Mesenchymal stem cell (in vitro differentiated cells and primary cell): ENCODE measurements around the gene SLC34A1.

Experiments
- DNase-seq: peaks from one replicate; pipeline ENCODE4 v3.0.0-alpha.2; 2013
- H2AFZ ChIP-seq: one replicate; pipeline ENCODE4 v1.6.1; 2013; ENCODE audit warnings: low read depth, mild to moderate bottlenecking, control low read depth, inconsistent platforms, low read length, moderate library complexity
- H2AK5ac ChIP-seq: 2 replicates; pipeline ENCODE4 v1.6.1; 2013; ENCODE audit warnings: low read length, moderate library complexity, mild to moderate bottlenecking, inconsistent platforms; ENCODE audit not compliant: severe bottlenecking
- H2BK120ac ChIP-seq: one replicate; pipeline ENCODE4 v1.6.1; 2013; ENCODE audit warnings: low read depth, mild to moderate bottlenecking, inconsistent platforms, low read length, moderate library complexity
- H2BK12ac ChIP-seq, 2 experiments: one replicate each; pipeline ENCODE4 v1.6.1; 2013; ENCODE audit warnings: inconsistent platforms in 2 of 2, low read length in 2 of 2, mild to moderate bottlenecking in 2 of 2, moderate library complexity in 2 of 2, control low read depth in 1 of 2
- H2BK15ac ChIP-seq: one replicate; pipeline ENCODE4 v1.6.1; 2013; ENCODE audit warnings: mild to moderate bottlenecking, low read depth, inconsistent platforms; ENCODE audit not compliant: poor library complexity, severe bottlenecking
- H2BK5ac ChIP-seq: 2 replicates; pipeline ENCODE4 v1.6.1; 2013; ENCODE audit warnings: low read depth, mild to moderate bottlenecking, low read length, control low read depth, inconsistent platforms; ENCODE audit not compliant: poor library complexity, severe bottlenecking
- H3K14ac ChIP-seq, 2 experiments: one replicate each; pipeline ENCODE4 v1.6.1; 2013; ENCODE audit warnings: inconsistent platforms in 2 of 2, low read length in 2 of 2, control low read depth in 1 of 2, mild to moderate bottlenecking in 1 of 2, moderate library complexity in 1 of 2
- H3K18ac ChIP-seq, 2 experiments: one replicate each; pipeline ENCODE4 v1.6.1; 2013; ENCODE audit warnings: inconsistent platforms in 2 of 2, low read length in 2 of 2, control low read depth in 1 of 2, low read depth in 1 of 2, mild to moderate bottlenecking in 1 of 2
- H3K23ac ChIP-seq, 2 experiments: one replicate each; pipeline ENCODE4 v1.6.1; 2013; ENCODE audit warnings: inconsistent platforms in 2 of 2, low read length in 2 of 2, mild to moderate bottlenecking in 2 of 2, moderate library complexity in 2 of 2, control low read depth in 1 of 2
- H3K27ac ChIP-seq: 2 replicates; pipeline ENCODE4 v1.5.1; 2013; ENCODE audit warnings: mild to moderate bottlenecking, moderate library complexity, low read length, control low read depth, inconsistent platforms; ENCODE audit not compliant: poor library complexity, severe bottlenecking
- H3K27me3 ChIP-seq, 2 experiments: 2 replicates each; pipeline versions ENCODE4 v1.6.1 to v1.7.0; 2013; ENCODE audit warnings: low read length in 2 of 2, mild to moderate bottlenecking in 2 of 2, moderate library complexity in 2 of 2, control low read depth in 1 of 2, inconsistent platforms in 1 of 2; ENCODE audit not compliant: control insufficient read depth in 1 of 2, insufficient read depth in 1 of 2
- H3K36me3 ChIP-seq, 2 experiments: 2 replicates each; pipeline versions ENCODE4 v1.6.1 to v1.7.0; 2013; ENCODE audit warnings: low read length in 2 of 2, control low read depth in 1 of 2, inconsistent platforms in 1 of 2, low read depth in 1 of 2, mild to moderate bottlenecking in 1 of 2; ENCODE audit not compliant: insufficient read depth in 2 of 2, control insufficient read depth in 1 of 2
- H3K4ac ChIP-seq, 2 experiments: one replicate each; pipeline ENCODE4 v1.6.1; 2013; ENCODE audit warnings: inconsistent platforms in 2 of 2, low read length in 2 of 2, mild to moderate bottlenecking in 2 of 2, moderate library complexity in 2 of 2, control low read depth in 1 of 2, low read depth in 1 of 2
- H3K4me1 ChIP-seq: 2 replicates; pipeline ENCODE4 v1.6.1; 2013; ENCODE audit warnings: low read depth, low read length, control low read depth; ENCODE audit not compliant: control insufficient read depth, insufficient read depth
- H3K4me2 ChIP-seq: 2 replicates; pipeline ENCODE4 v1.6.1; 2013; ENCODE audit warnings: low read length, mild to moderate bottlenecking, inconsistent platforms; ENCODE audit not compliant: poor library complexity, severe bottlenecking
- H3K4me3 ChIP-seq, 2 experiments: 2 replicates each; pipeline versions ENCODE4 v1.5.1 to v1.7.0; 2013; ENCODE audit warnings: low read length in 2 of 2, mild to moderate bottlenecking in 2 of 2, control low read depth in 1 of 2, low read depth in 1 of 2; ENCODE audit not compliant: insufficient read depth in 1 of 2
- H3K79me1 ChIP-seq: replicated peaks from 2 replicates; pipeline ENCODE4 v1.6.1; 2013; ENCODE audit warnings: mild to moderate bottlenecking, control low read depth, low read length, inconsistent platforms; ENCODE audit not compliant: poor library complexity, severe bottlenecking
- H3K9ac ChIP-seq: 2 replicates; pipeline ENCODE4 v1.7.0; 2013; ENCODE audit warnings: mild to moderate bottlenecking, low read length, moderate library complexity
- H3K9me3 ChIP-seq: 2 replicates; pipeline ENCODE4 v1.7.0; 2013; ENCODE audit warnings: mild to moderate bottlenecking, low read length; ENCODE audit not compliant: control insufficient read depth
- H4K8ac ChIP-seq: one replicate; pipeline ENCODE4 v1.6.1; 2013; ENCODE audit warnings: inconsistent platforms, mild to moderate bottlenecking, low read length, moderate library complexity
- H4K91ac ChIP-seq: one replicate; pipeline ENCODE4 v1.6.1; 2013; ENCODE audit warnings: mild to moderate bottlenecking, low read length, inconsistent platforms
- WGBS: methylation state at CpG from one replicate; pipeline ENCODE4 v1.1.7; 2013; ENCODE audit warnings: mixed read lengths; 5-methylcytosine and 5-hydroxymethylcytosine counted together

Gene SLC34A1

GRCh38 chr5:177445917-177446199 lies 61.6 kb downstream of the SLC34A1 start:
- H4K8ac ChIP-seq = peak overlapping the region; percentile 92
- peaks cover 0 to 10% of the 10 kb centered on the region in 2 experiments for H3K27me3 ChIP-seq
- no peak overlapping the region for H3K4ac ChIP-seq
- H3K4me3 ChIP-seq = peak overlapping the region; percentile 80 to 88
- 66% methylated on average over 4 of the region's 8 CpGs for WGBS
- no peak overlapping the region for H4K91ac ChIP-seq
- peaks cover 10 to 43% of the 10 kb centered on the region in 2 experiments for H3K36me3 ChIP-seq
- H3K79me1 ChIP-seq = peaks cover 7% of the 10 kb centered on the region
- H3K14ac ChIP-seq = no peak overlapping the region
- no peak overlapping the region for H3K27ac ChIP-seq
- H2AFZ ChIP-seq = no peak overlapping the region
- peak overlapping the region; percentile 71 for H3K9ac ChIP-seq
- H2BK5ac ChIP-seq = no peak overlapping the region
- H3K23ac ChIP-seq = no peak overlapping the region
- no peak overlapping the region for H3K18ac ChIP-seq
- no peak overlapping the region for H2BK15ac ChIP-seq
- peak overlapping the region; percentile 82 for H3K4me2 ChIP-seq
- H2BK120ac ChIP-seq = no peak overlapping the region
- H2BK12ac ChIP-seq = peak overlapping the region in 1 of 2 experiments; percentile 23
- no peaks in the 10 kb centered on the region for H3K9me3 ChIP-seq
- H2AK5ac ChIP-seq = no peak overlapping the region
- no peak for DNase-seq
- H3K4me1 ChIP-seq = peaks cover 31% of the 10 kb centered on the region

- peak within 1 kb of the TSS; percentile 52 for H3K4ac ChIP-seq
- peak within 1 kb of the TSS; percentile 71 for H3K9ac ChIP-seq
- peak within 1 kb of the TSS in 1 of 2 experiments; percentile 75 for H2BK12ac ChIP-seq
- peak within 1 kb of the TSS; percentile 80 to 88 for H3K4me3 ChIP-seq
- H2BK5ac ChIP-seq = no peak within 1 kb of the TSS
- peak within 1 kb of the TSS in 1 of 2 experiments; percentile 96 for H3K14ac ChIP-seq
- no peaks in the 10 kb centered on the region for H3K9me3 ChIP-seq
- H2BK120ac ChIP-seq = peak within 1 kb of the TSS; percentile 46
- H3K36me3 ChIP-seq = peaks cover 10 to 40% of the 10 kb centered on the region in 2 experiments
- H3K27ac ChIP-seq = peak within 1 kb of the TSS; percentile 81
- H3K4me2 ChIP-seq = peak within 1 kb of the TSS; percentile 82
- H4K8ac ChIP-seq = peak within 1 kb of the TSS; percentile 92
- peaks cover 0 to 10% of the 10 kb centered on the region in 2 experiments for H3K27me3 ChIP-seq
- DNase-seq = peak; percentile 67
- no peak within 1 kb of the TSS for H3K23ac ChIP-seq
- peak within 1 kb of the TSS; percentile 80 for H2AFZ ChIP-seq
- H3K18ac ChIP-seq = peak within 1 kb of the TSS; percentile 78 to 88
- peaks cover 31% of the 10 kb centered on the region for H3K4me1 ChIP-seq
- H3K79me1 ChIP-seq = peaks cover 7% of the 10 kb centered on the region
- 10% methylated on average over 40 of the region's 89 CpGs for WGBS
- H2BK15ac ChIP-seq = peak within 1 kb of the TSS; percentile 52
- peak within 1 kb of the TSS; percentile 79 for H4K91ac ChIP-seq
- peak within 1 kb of the TSS; percentile 67 for H2AK5ac ChIP-seq
Observed at GRCh38 chr5:177446200-177447065, 62.2 kb downstream of the SLC34A1 start, which contains the start of gene PRR7. Gene PRR7 (plus strand): TSS chr5:177446814. CDS start chr5:177455068, 8,254 bp downstream.

- Histone ChIP-seq H3K4me2 (peak overlapping the region; percentile 82), H2AFZ (peak overlapping the region; percentile 56), H3K14ac (peak overlapping the region in 1 of 2 experiments; percentile 76), H4K91ac (peak overlapping the region; percentile 79), H2BK12ac (peak overlapping the region in 1 of 2 experiments; percentile 75), H3K23ac (no peak overlapping the region), H2AK5ac (no peak overlapping the region), H3K27me3 (peaks cover 0 to 10% of the 10 kb centered on the region in 2 experiments), H3K18ac (peak overlapping the region; percentile 78 to 88), H2BK5ac (no peak overlapping the region), H2BK120ac (peak overlapping the region; percentile 11), H3K36me3 (peaks cover 4 to 33% of the 10 kb centered on the region in 2 experiments), H3K4me3 (peak overlapping the region; percentile 80 to 88), H3K4me1 (peaks cover 31% of the 10 kb centered on the region), H3K9me3 (no peaks in the 10 kb centered on the region), H3K79me1 (peaks cover 7% of the 10 kb centered on the region), H3K27ac (peak overlapping the region; percentile 81), H3K9ac (peak overlapping the region; percentile 71), H2BK15ac (no peak overlapping the region), H4K8ac (peak overlapping the region; percentile 83), H3K4ac (peak overlapping the region in 1 of 2 experiments; percentile 36)
- DNase-seq = peak; percentile 57
- 0% methylated on average over 8 of the region's 52 CpGs for WGBS
Observed at GRCh38 chr5:177447066-177447610, 62.9 kb downstream of the SLC34A1 start.
